Measurements from ENCODE around the gene TMEM203. TPM values are rescaled to one million over a fixed set of nuclear protein-coding genes. Genes with fewer than 3 reads are reported as not detected.
A peak's percentile ranks its signal among the peaks of the same experiment; 100 is the strongest.

Gene TMEM203
- total and polyA plus RNA-seq, 2 of the 13 experiments (the other 11 are each of a cell fraction or from before 2014, with no cell fraction given), result 23.4 to 36.7 TPM

- TF ChIP-seq HES4 (CRISPR knock-in tag; IDR thresholded peaks at IDR 0.05; ENCODE audit: borderline replicate concordance) (peak; percentile 91), ZXDC (CRISPR knock-in tag; IDR thresholded peaks at IDR 0.05) (peak; percentile 73; the same call in 1 of the 2 replicates), NCOR1 (IDR thresholded peaks at IDR 0.05; ENCODE audit: borderline replicate concordance, low read length) (no peak), CBX1 (IDR thresholded peaks at IDR 0.05; ENCODE audit: low read depth) (no peak), KLF15 (CRISPR knock-in tag; IDR thresholded peaks at IDR 0.05; ENCODE audit: borderline replicate concordance) (no peak; the same call in 1 of the 2 replicates), ZNF33A (CRISPR knock-in tag; IDR thresholded peaks at IDR 0.05; ENCODE audit: borderline replicate concordance) (no peak), HOXA9 (CRISPR knock-in tag; IDR thresholded peaks at IDR 0.05; ENCODE audit: borderline replicate concordance) (no peak; the same call in 1 of the 2 replicates), MBD4 (IDR thresholded peaks at IDR 0.05; ENCODE audit: borderline replicate concordance, low read length) (no peak), ZNF121 (CRISPR knock-in tag; IDR thresholded peaks at IDR 0.05) (0 out of 2 replicates have a peak, but pooled peaks have one; percentile 62), U2AF1 (optimal IDR thresholded peaks at IDR 0.05; ENCODE audit: low read depth, low read length) (no peak), MTA1 (CRISPR knock-in tag; IDR thresholded peaks at IDR 0.05; ENCODE audit: borderline replicate concordance) (peak; percentile 89; the same call in 1 of the 2 replicates), KLF13 (CRISPR knock-in tag; IDR thresholded peaks at IDR 0.05) (no peak), ZBTB25 (CRISPR knock-in tag; IDR thresholded peaks at IDR 0.05) (peak; percentile 96), ZNF740 (CRISPR knock-in tag; IDR thresholded peaks at IDR 0.05) (no peak), SP2 (CRISPR knock-in tag; IDR thresholded peaks at IDR 0.05) (no peak), POLR2G (IDR thresholded peaks at IDR 0.05; ENCODE audit: low read depth, low read length) (no peak), ZBTB33 (CRISPR knock-in tag; IDR thresholded peaks at IDR 0.05) (no peak; the same call in 1 of the 2 replicates), ASH2L (IDR thresholded peaks at IDR 0.05; ENCODE audit: insufficient read length, low read depth, low read length) (no peak), MIER3 (CRISPR knock-in tag; IDR thresholded peaks at IDR 0.05; ENCODE audit: borderline replicate concordance) (no peak)
- TF ChIP-seq, protein P1, sequence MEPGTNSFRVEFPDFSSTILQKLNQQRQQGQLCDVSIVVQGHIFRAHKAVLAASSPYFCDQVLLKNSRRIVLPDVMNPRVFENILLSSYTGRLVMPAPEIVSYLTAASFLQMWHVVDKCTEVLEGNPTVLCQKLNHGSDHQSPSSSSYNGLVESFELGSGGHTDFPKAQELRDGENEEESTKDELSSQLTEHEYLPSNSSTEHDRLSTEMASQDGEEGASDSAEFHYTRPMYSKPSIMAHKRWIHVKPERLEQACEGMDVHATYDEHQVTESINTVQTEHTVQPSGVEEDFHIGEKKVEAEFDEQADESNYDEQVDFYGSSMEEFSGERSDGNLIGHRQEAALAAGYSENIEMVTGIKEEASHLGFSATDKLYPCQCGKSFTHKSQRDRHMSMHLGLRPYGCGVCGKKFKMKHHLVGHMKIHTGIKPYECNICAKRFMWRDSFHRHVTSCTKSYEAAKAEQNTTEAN (CRISPR knock-in tag; conservative IDR thresholded peaks at IDR 0.05), result peak; percentile 71
- TF ChIP-seq, protein P2, sequence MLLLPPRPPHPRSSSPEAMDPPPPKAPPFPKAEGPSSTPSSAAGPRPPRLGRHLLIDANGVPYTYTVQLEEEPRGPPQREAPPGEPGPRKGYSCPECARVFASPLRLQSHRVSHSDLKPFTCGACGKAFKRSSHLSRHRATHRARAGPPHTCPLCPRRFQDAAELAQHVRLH (CRISPR knock-in tag; IDR thresholded peaks at IDR 0.05; ENCODE audit: borderline replicate concordance, low read depth), result 0 out of 2 replicates have a peak, but pooled peaks have one; percentile 42
- TF ChIP-seq, protein P3, sequence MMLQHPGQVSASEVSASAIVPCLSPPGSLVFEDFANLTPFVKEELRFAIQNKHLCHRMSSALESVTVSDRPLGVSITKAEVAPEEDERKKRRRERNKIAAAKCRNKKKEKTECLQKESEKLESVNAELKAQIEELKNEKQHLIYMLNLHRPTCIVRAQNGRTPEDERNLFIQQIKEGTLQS (CRISPR knock-in tag; IDR thresholded peaks at IDR 0.05), result 0 out of 2 replicates have a peak, but pooled peaks have one; percentile 50
Observed at GRCh38 chr9:137240318-137240840, 34.9 kb upstream of the TMEM203 start (continued).
